ENCODE results near the gene PDE4B. TPM values are rescaled to one million over a fixed set of nuclear protein-coding genes. Genes with fewer than 3 reads are reported as not detected.

The PDE4B gene
- polyA plus RNA-seq, 1 donor from 2014 or later, result 135 TPM

- Histone ChIP-seq H3K27ac (ENCODE audit: low read length) (no peak overlapping the region), H3K4me3 (ENCODE audit: low read length) (no peak overlapping the region), H3K9ac (ENCODE audit: low read length) (no peak overlapping the region), H4K20me1 (ENCODE audit: insufficient read depth) (no peaks in the 10 kb centered on the region), H2AFZ (ENCODE audit: low read depth, low read length) (no peak overlapping the region), H3K9me2 (ENCODE audit: insufficient read depth, low read length) (no peaks in the 10 kb centered on the region), H3K27me3 (ENCODE audit: insufficient read depth, low read depth, low read length) (no peaks in the 10 kb centered on the region), H3K4me2 (ENCODE audit: low read length) (no peak overlapping the region), H3K36me3 (ENCODE audit: insufficient read depth, low read length) (no peaks in the 10 kb centered on the region), H3K9me3 (ENCODE audit: low read length) (no peaks in the 10 kb centered on the region), H3F3A (ENCODE audit: insufficient read depth, low read length, poor library complexity, severe bottlenecking) (no peaks in the 10 kb centered on the region), H3K79me2 (replicated peaks; ENCODE audit: insufficient read depth, low read length) (no peaks in the 10 kb centered on the region)
- TF ChIP-seq EZH2 (IDR thresholded peaks at IDR 0.05; ENCODE audit: borderline replicate concordance, insufficient read depth, low read length, poor library complexity, severe bottlenecking), result no peak
- TF ChIP-seq CTCF (IDR thresholded peaks at IDR 0.05; ENCODE audit: poor library complexity, severe bottlenecking), result no peak
- TF ChIP-seq EP300 (conservative IDR thresholded peaks at IDR 0.05; ENCODE audit: poor library complexity, severe bottlenecking), result no peak
Observed at GRCh38 chr1:65904681-65905083, 112.0 kb downstream of the PDE4B start.

- Histone ChIP-seq H3K27me3 (ENCODE audit: insufficient read depth, low read depth, low read length) (no peaks in the 10 kb centered on the region), H3K36me3 (ENCODE audit: insufficient read depth, low read length) (no peaks in the 10 kb centered on the region), H3K9me2 (ENCODE audit: insufficient read depth, low read length) (no peaks in the 10 kb centered on the region), H3K9ac (ENCODE audit: low read length) (no peak overlapping the region), H3K4me3 (ENCODE audit: low read length) (no peak overlapping the region), H3K79me2 (replicated peaks; ENCODE audit: insufficient read depth, low read length) (no peaks in the 10 kb centered on the region), H3K9me3 (ENCODE audit: low read length) (no peaks in the 10 kb centered on the region), H3K27ac (ENCODE audit: low read length) (peak overlapping the region; percentile 93), H3F3A (ENCODE audit: insufficient read depth, low read length, poor library complexity, severe bottlenecking) (no peaks in the 10 kb centered on the region), H2AFZ (ENCODE audit: low read depth, low read length) (no peak overlapping the region), H3K4me2 (ENCODE audit: low read length) (no peak overlapping the region), H4K20me1 (ENCODE audit: insufficient read depth) (no peaks in the 10 kb centered on the region)
- TF ChIP-seq EP300 (conservative IDR thresholded peaks at IDR 0.05; ENCODE audit: poor library complexity, severe bottlenecking) (no peak), TAF1 (IDR thresholded peaks at IDR 0.05; ENCODE audit: low read depth) (no peak), POLR2AphosphoS5 (IDR thresholded peaks at IDR 0.05) (no peak), CTCF (IDR thresholded peaks at IDR 0.05; ENCODE audit: poor library complexity, severe bottlenecking) (no peak), RAD21 (conservative IDR thresholded peaks at IDR 0.05) (no peak), SMC3 (conservative IDR thresholded peaks at IDR 0.05; ENCODE audit: poor library complexity) (no peak), EZH2 (IDR thresholded peaks at IDR 0.05; ENCODE audit: borderline replicate concordance, insufficient read depth, low read length, poor library complexity, severe bottlenecking) (no peak), MXI1 (conservative IDR thresholded peaks at IDR 0.05; ENCODE audit: poor library complexity, severe bottlenecking) (no peak)
- TF ChIP-seq, protein P1, sequence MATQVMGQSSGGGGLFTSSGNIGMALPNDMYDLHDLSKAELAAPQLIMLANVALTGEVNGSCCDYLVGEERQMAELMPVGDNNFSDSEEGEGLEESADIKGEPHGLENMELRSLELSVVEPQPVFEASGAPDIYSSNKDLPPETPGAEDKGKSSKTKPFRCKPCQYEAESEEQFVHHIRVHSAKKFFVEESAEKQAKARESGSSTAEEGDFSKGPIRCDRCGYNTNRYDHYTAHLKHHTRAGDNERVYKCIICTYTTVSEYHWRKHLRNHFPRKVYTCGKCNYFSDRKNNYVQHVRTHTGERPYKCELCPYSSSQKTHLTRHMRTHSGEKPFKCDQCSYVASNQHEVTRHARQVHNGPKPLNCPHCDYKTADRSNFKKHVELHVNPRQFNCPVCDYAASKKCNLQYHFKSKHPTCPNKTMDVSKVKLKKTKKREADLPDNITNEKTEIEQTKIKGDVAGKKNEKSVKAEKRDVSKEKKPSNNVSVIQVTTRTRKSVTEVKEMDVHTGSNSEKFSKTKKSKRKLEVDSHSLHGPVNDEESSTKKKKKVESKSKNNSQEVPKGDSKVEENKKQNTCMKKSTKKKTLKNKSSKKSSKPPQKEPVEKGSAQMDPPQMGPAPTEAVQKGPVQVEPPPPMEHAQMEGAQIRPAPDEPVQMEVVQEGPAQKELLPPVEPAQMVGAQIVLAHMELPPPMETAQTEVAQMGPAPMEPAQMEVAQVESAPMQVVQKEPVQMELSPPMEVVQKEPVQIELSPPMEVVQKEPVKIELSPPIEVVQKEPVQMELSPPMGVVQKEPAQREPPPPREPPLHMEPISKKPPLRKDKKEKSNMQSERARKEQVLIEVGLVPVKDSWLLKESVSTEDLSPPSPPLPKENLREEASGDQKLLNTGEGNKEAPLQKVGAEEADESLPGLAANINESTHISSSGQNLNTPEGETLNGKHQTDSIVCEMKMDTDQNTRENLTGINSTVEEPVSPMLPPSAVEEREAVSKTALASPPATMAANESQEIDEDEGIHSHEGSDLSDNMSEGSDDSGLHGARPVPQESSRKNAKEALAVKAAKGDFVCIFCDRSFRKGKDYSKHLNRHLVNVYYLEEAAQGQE (IDR thresholded peaks at IDR 0.05; ENCODE audit: borderline replicate concordance), result no peak
Observed at GRCh38 chr1:65910432-65910831, 117.7 kb downstream of the PDE4B start.

Measured in neural cell (in vitro differentiated cells).